ENCODE results near the gene SRF. TPM values are rescaled to one million over a fixed set of nuclear protein-coding genes. Genes with fewer than 3 reads are reported as not detected.

SRF gene
- total RNA-seq, 1 donor from 2014 or later, result 33.6 TPM

- DNase-seq, result peak; percentile 29
- no peak for TF ChIP-seq CTCF (IDR thresholded peaks at IDR 0.05)
- no peak overlapping the region for H3K27ac ChIP-seq
- no peak for ATAC-seq
- intact Hi-C loops (cut with DNase I), result no loop called here
- no peaks in the 10 kb centered on the region for H3K9me3 ChIP-seq
- H3K4me3 ChIP-seq, result no peak overlapping the region
- peaks cover 14% of the 10 kb centered on the region for H3K4me1 ChIP-seq
- H3K27me3 ChIP-seq, result no peaks in the 10 kb centered on the region
- H3K36me3 ChIP-seq, result peaks cover 35% of the 10 kb centered on the region
Measured at GRCh38 chr6:43186019-43186418, 14.9 kb downstream of the SRF start.

GRCh38 chr6:43186706-43187105 lies 15.6 kb downstream of the SRF start:
- peaks cover 10% of the 10 kb centered on the region for H3K4me1 ChIP-seq
- no peaks in the 10 kb centered on the region for H3K27me3 ChIP-seq
- peaks cover 35% of the 10 kb centered on the region for H3K36me3 ChIP-seq
- DNase-seq (peak; percentile 29), ATAC-seq (no peak)
- no peaks in the 10 kb centered on the region for H3K9me3 ChIP-seq
- H3K4me3 ChIP-seq, result no peak overlapping the region
- no peak for TF ChIP-seq CTCF (IDR thresholded peaks at IDR 0.05)
- intact Hi-C loops (cut with DNase I), result no loop called here
- no peak overlapping the region for H3K27ac ChIP-seq

- no peak for DNase-seq
- intact Hi-C loops (cut with DNase I), result no loop called here
- no peak for TF ChIP-seq CTCF (IDR thresholded peaks at IDR 0.05)
Measured at GRCh38 chr6:43187821-43188220, 16.8 kb downstream of the SRF start.

GRCh38 chr6:43188426-43188825 lies 17.4 kb downstream of the SRF start:
- intact Hi-C loops (cut with DNase I), result no loop called here
- no peaks in the 10 kb centered on the region for H3K9me3 ChIP-seq
- no peak for TF ChIP-seq CTCF (IDR thresholded peaks at IDR 0.05)
- ATAC-seq (no peak), DNase-seq (no peak)
- peaks cover 48% of the 10 kb centered on the region for H3K36me3 ChIP-seq
- H3K4me1 ChIP-seq, result peaks cover under 1% of the 10 kb centered on the region
- H3K4me3 ChIP-seq, result no peak overlapping the region
- H3K27me3 ChIP-seq, result no peaks in the 10 kb centered on the region
- H3K27ac ChIP-seq, result no peak overlapping the region

More at GRCh38 chr6:43187821-43188220, 16.8 kb downstream of the SRF start:
- H3K36me3 ChIP-seq, result peaks cover 42% of the 10 kb centered on the region
- no peak overlapping the region for H3K4me3 ChIP-seq
- H3K4me1 ChIP-seq, result peaks cover 6% of the 10 kb centered on the region
- H3K27ac ChIP-seq, result no peak overlapping the region
- H3K27me3 ChIP-seq, result no peaks in the 10 kb centered on the region
- H3K9me3 ChIP-seq, result no peaks in the 10 kb centered on the region
- no peak for ATAC-seq

GRCh38 chr6:43189776-43190304 lies 18.8 kb downstream of the SRF start:
- Histone ChIP-seq H3K27me3 (no peaks in the 10 kb centered on the region), H3K27ac (no peak overlapping the region), H3K9me3 (no peaks in the 10 kb centered on the region), H3K4me1 (no peaks in the 10 kb centered on the region), H3K36me3 (peaks cover 56% of the 10 kb centered on the region), H3K4me3 (no peak overlapping the region)
- no peak for DNase-seq
- intact Hi-C loops (cut with DNase I), result no loop called here
- ATAC-seq, result no peak
- TF ChIP-seq CTCF (IDR thresholded peaks at IDR 0.05), result no peak

- no peak overlapping the region for H3K27ac ChIP-seq
- no peak overlapping the region for H3K4me3 ChIP-seq
- no peaks in the 10 kb centered on the region for H3K27me3 ChIP-seq
- intact Hi-C loops (cut with DNase I), result no loop called here
- no peaks in the 10 kb centered on the region for H3K9me3 ChIP-seq
- TF ChIP-seq CTCF (IDR thresholded peaks at IDR 0.05), result no peak
- DNase-seq (no peak), ATAC-seq (no peak)
- H3K4me1 ChIP-seq, result no peaks in the 10 kb centered on the region
- H3K36me3 ChIP-seq, result peaks cover 62% of the 10 kb centered on the region
Measured at GRCh38 chr6:43192911-43193310, 21.8 kb downstream of the SRF start.

All from upper lobe of right lung (tissue), 1 donor.